HEK293 (cell line): ENCODE results near the gene ZNF532.

Experiments
- CTCF ChIA-PET: fragments of 350-600 bp; formaldehyde crosslinking; extraction: SDS; loops from one replicate; lab custom pipeline; 2021; ENCODE audit warnings: antibody characterized with exemption; lab: Yijun Ruan, JAX
- POLR2A ChIA-PET: fragments of 300-600 bp; formaldehyde crosslinking; extraction: SDS; loops from one replicate; lab custom pipeline; 2020; ENCODE audit warnings: antibody characterized with exemption, inconsistent platforms; lab: Yijun Ruan, JAX
- H3K27ac ChIP-seq: fragments of 200-500 bp; sonication (Bioruptor generic); 2 replicates; pipeline ENCODE4 v1.5.1; 2014; ENCODE audit warnings: low read depth, low read length, control low read depth, inconsistent platforms; ENCODE audit errors: extremely low read depth
- H3K36me3 ChIP-seq, 2 experiments: fragments of 200-500 bp in 1 of 2; sonication (Bioruptor generic) in 1 of 2; 1 replicate in 1 of 2; 2 replicates in 1 of 2; pipeline ENCODE4 v1.5.1; 2014 to 2017; ENCODE audit warnings: inconsistent platforms in 2 of 2, low read length in 2 of 2; ENCODE audit not compliant: control insufficient read depth in 2 of 2, insufficient read depth in 1 of 2
- H3K4me1 ChIP-seq: fragments of 200-500 bp; sonication (Bioruptor generic); 2 replicates; pipeline ENCODE4 v1.5.1; 2014; ENCODE audit warnings: mild to moderate bottlenecking, low read length, inconsistent platforms; ENCODE audit not compliant: control insufficient read depth, insufficient read depth
- H3K4me3 ChIP-seq: 2 replicates; pipeline ENCODE4 v1.5.1; 2011; ENCODE audit warnings: low read depth, mild to moderate bottlenecking, control low read depth, low read length, moderate library complexity
- H3K9me3 ChIP-seq: fragments of 200-500 bp; sonication (Bioruptor generic); 2 replicates; pipeline ENCODE4 v1.5.1; 2014; ENCODE audit warnings: low read depth, low read length, inconsistent platforms; ENCODE audit not compliant: control insufficient read depth, insufficient read depth
- BCL6B ChIP-seq: fragments of 450-650 bp; formaldehyde crosslinking; IDR thresholded peaks from 2 replicates; pipeline ENCODE4 v1.5.1; 2017; ENCODE audit warnings: missing biosample characterization, missing genetic modification characterization
- GLI4 ChIP-seq: fragments of 450-650 bp; formaldehyde crosslinking; IDR thresholded peaks from 2 replicates; pipeline ENCODE4 v1.5.1; 2016; ENCODE audit warnings: missing biosample characterization, missing genetic modification characterization
- PBX3 ChIP-seq: sonication (generic); formaldehyde crosslinking; IDR thresholded peaks from 2 replicates; pipeline ENCODE4 v1.8.1; 2022; ENCODE audit warnings: mild to moderate bottlenecking, moderate library complexity, missing genetic modification reagents
- REPIN1 ChIP-seq: fragments of 450-650 bp; formaldehyde crosslinking; IDR thresholded peaks from 2 replicates; pipeline ENCODE4 v1.5.1; 2017; ENCODE audit warnings: missing biosample characterization, missing genetic modification characterization, low read depth
- REST ChIP-seq: fragments of 450-650 bp; formaldehyde crosslinking; IDR thresholded peaks from 2 replicates; pipeline ENCODE4 v1.5.1; 2016; ENCODE audit warnings: missing biosample characterization, missing genetic modification characterization
- SP7 ChIP-seq: fragments of 450-650 bp; formaldehyde crosslinking; IDR thresholded peaks from 2 replicates; pipeline ENCODE4 v1.5.1; 2016; ENCODE audit warnings: missing biosample characterization, missing genetic modification characterization
- ZBTB17 ChIP-seq: fragments of 450-650 bp; formaldehyde crosslinking; IDR thresholded peaks from 2 replicates; pipeline ENCODE4 v1.5.1; 2016; ENCODE audit warnings: missing biosample characterization, missing genetic modification characterization
- ZBTB7A ChIP-seq: fragments of 450-650 bp; formaldehyde crosslinking; IDR thresholded peaks from 2 replicates; pipeline ENCODE4 v1.5.1; 2016; ENCODE audit warnings: low read depth, missing biosample characterization, missing genetic modification characterization
- ZNF175 ChIP-seq: fragments of 450-650 bp; formaldehyde crosslinking; IDR thresholded peaks from 2 replicates; pipeline ENCODE4 v1.5.1; 2016; ENCODE audit warnings: missing biosample characterization, missing genetic modification characterization
- ZNF18 ChIP-seq: fragments of 450-650 bp; formaldehyde crosslinking; IDR thresholded peaks from 2 replicates; pipeline ENCODE4 v1.5.1; 2016; ENCODE audit warnings: missing biosample characterization, missing genetic modification characterization
- ZNF19 ChIP-seq: fragments of 450-650 bp; formaldehyde crosslinking; IDR thresholded peaks from 2 replicates; pipeline ENCODE4; 2016; ENCODE audit warnings: missing biosample characterization, missing genetic modification characterization, low read depth
- ZNF248 ChIP-seq: fragments of 450-650 bp; formaldehyde crosslinking; IDR thresholded peaks from 2 replicates; pipeline ENCODE4 v1.5.1; 2017; ENCODE audit warnings: missing biosample characterization, missing genetic modification characterization
- ZNF292 ChIP-seq: fragments of 450-650 bp; formaldehyde crosslinking; IDR thresholded peaks from 2 replicates; pipeline ENCODE4 v1.5.1; 2016; ENCODE audit warnings: low read depth, missing biosample characterization, missing genetic modification characterization, borderline replicate concordance
- ZNF354C ChIP-seq: fragments of 450-650 bp; formaldehyde crosslinking; IDR thresholded peaks from 2 replicates; pipeline ENCODE4 v1.5.1; 2016; ENCODE audit warnings: missing biosample characterization, missing genetic modification characterization, low read depth, borderline replicate concordance
- ZNF391 ChIP-seq: fragments of 450-650 bp; formaldehyde crosslinking; IDR thresholded peaks from 2 replicates; pipeline ENCODE4 v1.5.1; 2016; ENCODE audit warnings: low read depth, missing biosample characterization, missing genetic modification characterization, borderline replicate concordance
- ZNF514 ChIP-seq: fragments of 450-650 bp; formaldehyde crosslinking; IDR thresholded peaks from 2 replicates; pipeline ENCODE4 v1.5.1; 2016; ENCODE audit warnings: missing biosample characterization, missing genetic modification characterization
- ZNF521 ChIP-seq: fragments of 450-650 bp; formaldehyde crosslinking; IDR thresholded peaks from 2 replicates; pipeline ENCODE4 v1.5.1; 2017; ENCODE audit warnings: missing biosample characterization, mild to moderate bottlenecking, missing genetic modification characterization
- ZNF549 ChIP-seq: fragments of 450-650 bp; IDR thresholded peaks from 2 replicates; pipeline ENCODE4 v1.5.1; 2018; ENCODE audit warnings: missing biosample characterization, missing genetic modification characterization, mild to moderate bottlenecking, inconsistent platforms, moderate library complexity
- ZNF555 ChIP-seq: fragments of 450-650 bp; formaldehyde crosslinking; conservative IDR thresholded peaks from 2 replicates; pipeline ENCODE4 v1.5.1; 2017; ENCODE audit warnings: missing biosample characterization, mild to moderate bottlenecking, missing genetic modification characterization, inconsistent platforms
- ZNF560 ChIP-seq: fragments of 450-650 bp; formaldehyde crosslinking; IDR thresholded peaks from 2 replicates; pipeline ENCODE4 v1.5.1; 2017; ENCODE audit warnings: missing biosample characterization, missing genetic modification characterization, borderline replicate concordance
- ZNF654 ChIP-seq: fragments of 450-650 bp; formaldehyde crosslinking; IDR thresholded peaks from 2 replicates; pipeline ENCODE4 v1.5.1; 2016; ENCODE audit warnings: low read depth, missing biosample characterization, missing genetic modification characterization
- ZNF664 ChIP-seq: fragments of 450-650 bp; formaldehyde crosslinking; IDR thresholded peaks from 2 replicates; pipeline ENCODE4 v1.5.1; 2016; ENCODE audit warnings: missing biosample characterization, missing genetic modification characterization
- ZNF701 ChIP-seq: fragments of 450-650 bp; formaldehyde crosslinking; IDR thresholded peaks from 2 replicates; pipeline ENCODE4 v1.5.1; 2016; ENCODE audit warnings: missing biosample characterization, missing genetic modification characterization
- ZNF768 ChIP-seq: fragments of 450-650 bp; formaldehyde crosslinking; IDR thresholded peaks from 2 replicates; pipeline ENCODE4 v1.5.1; 2018; ENCODE audit warnings: missing biosample characterization, mild to moderate bottlenecking, missing genetic modification characterization
- ZNF843 ChIP-seq: fragments of 450-650 bp; formaldehyde crosslinking; IDR thresholded peaks from 2 replicates; pipeline ENCODE4 v1.5.1; 2016; ENCODE audit warnings: missing biosample characterization, missing genetic modification characterization
- ZSCAN23 ChIP-seq: fragments of 450-650 bp; formaldehyde crosslinking; IDR thresholded peaks from 2 replicates; pipeline ENCODE4 v1.5.1; 2016; ENCODE audit warnings: missing biosample characterization, missing genetic modification characterization

ZNF532 gene

GRCh38 chr18:58996696-58997095 is 132.0 kb downstream of the ZNF532 start:
- no peaks in the 10 kb centered on the region for H3K36me3 ChIP-seq
- CTCF ChIA-PET: no interaction called here
- 0 out of 2 replicates have a peak, but pooled peaks cover 3% of the 10 kb centered on the region for H3K4me1 ChIP-seq
- H3K9me3 ChIP-seq: no peaks in the 10 kb centered on the region
- POLR2A ChIA-PET: interaction anchor here (1.8 kb wide), 1 partner anchor 12 kb away, joined by 4 read pairs; no protein-coding TSS in a partner anchor
- no peak overlapping the region for H3K4me3 ChIP-seq
- TF ChIP-seq ZNF19 (no peak), ZNF560 (no peak), ZNF248 (no peak), ZNF175 (no peak), BCL6B (tag by site-specific recombination) (no peak), ZNF18 (tag by site-specific recombination) (no peak), ZNF654 (no peak), ZNF549 (tag by site-specific recombination) (no peak), ZSCAN23 (tag by site-specific recombination) (no peak), GLI4 (tag by site-specific recombination) (no peak), ZNF701 (no peak), ZBTB7A (tag by site-specific recombination) (no peak), PBX3 (CRISPR knock-in tag) (no peak), REST (tag by site-specific recombination) (no peak), ZNF292 (tag by site-specific recombination) (no peak), ZNF391 (tag by site-specific recombination) (no peak)
- H3K27ac ChIP-seq: no peak overlapping the region

- ChIA-PET CTCF (no interaction called here), POLR2A (no interaction called here)
- TF ChIP-seq ZBTB17 (no peak), ZNF555 (tag by site-specific recombination) (no peak), SP7 (tag by site-specific recombination) (no peak), ZNF664 (tag by site-specific recombination) (no peak), REPIN1 (tag by site-specific recombination) (no peak), ZNF768 (tag by site-specific recombination) (no peak), ZNF514 (no peak), ZNF354C (tag by site-specific recombination) (no peak), ZNF843 (no peak), ZNF521 (tag by site-specific recombination) (no peak)
- H3K4me3 ChIP-seq: no peak overlapping the region
- H3K27ac ChIP-seq: no peak overlapping the region
- H3K9me3 ChIP-seq: no peaks in the 10 kb centered on the region
- H3K4me1 ChIP-seq: 0 out of 2 replicates have a peak, but pooled peaks cover 3% of the 10 kb centered on the region
- no peaks in the 10 kb centered on the region for H3K36me3 ChIP-seq
Measured at GRCh38 chr18:58997811-58998337, 133.2 kb downstream of the ZNF532 start.
